ENCODE data around the gene RIIAD1.
"Not testable (repeated sequence)": the region's sequence is repeated elsewhere in the genome, so short reads cannot be mapped to it uniquely, and the experiment has no call there.

DNA sequence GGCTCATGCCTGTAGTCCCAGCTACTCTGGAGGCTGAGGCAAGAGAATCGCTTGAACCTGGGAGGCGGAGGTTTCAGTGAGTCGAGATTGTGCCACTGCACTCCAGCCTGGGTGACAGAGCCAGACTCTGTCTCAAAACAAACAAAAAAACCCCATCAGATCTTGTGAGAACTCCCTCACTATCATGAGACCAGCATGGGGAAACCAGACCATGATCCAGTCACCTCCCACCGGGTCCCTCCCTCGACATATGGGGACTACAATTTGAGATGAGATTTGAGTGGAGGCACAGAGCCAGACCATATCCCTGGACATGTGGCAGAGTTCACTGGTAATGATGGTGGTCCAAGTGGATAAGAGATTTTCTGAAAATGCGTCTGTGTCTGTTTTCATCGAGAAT, 38.4 kb upstream of the RIIAD1 start:
- not testable (repeated sequence) for TF ChIP-seq ZNF2 (tag by site-specific recombination; IDR thresholded peaks at IDR 0.05); ZNF146 (tag by site-specific recombination; IDR thresholded peaks at IDR 0.05); ZNF18 (tag by site-specific recombination; IDR thresholded peaks at IDR 0.05); ZNF548 (tag by site-specific recombination; IDR thresholded peaks at IDR 0.05); ZNF133 (tag by site-specific recombination; IDR thresholded peaks at IDR 0.05); ZNF561 (tag by site-specific recombination; IDR thresholded peaks at IDR 0.05; ENCODE audit: borderline replicate concordance)
- TF ChIP-seq, protein P1, sequence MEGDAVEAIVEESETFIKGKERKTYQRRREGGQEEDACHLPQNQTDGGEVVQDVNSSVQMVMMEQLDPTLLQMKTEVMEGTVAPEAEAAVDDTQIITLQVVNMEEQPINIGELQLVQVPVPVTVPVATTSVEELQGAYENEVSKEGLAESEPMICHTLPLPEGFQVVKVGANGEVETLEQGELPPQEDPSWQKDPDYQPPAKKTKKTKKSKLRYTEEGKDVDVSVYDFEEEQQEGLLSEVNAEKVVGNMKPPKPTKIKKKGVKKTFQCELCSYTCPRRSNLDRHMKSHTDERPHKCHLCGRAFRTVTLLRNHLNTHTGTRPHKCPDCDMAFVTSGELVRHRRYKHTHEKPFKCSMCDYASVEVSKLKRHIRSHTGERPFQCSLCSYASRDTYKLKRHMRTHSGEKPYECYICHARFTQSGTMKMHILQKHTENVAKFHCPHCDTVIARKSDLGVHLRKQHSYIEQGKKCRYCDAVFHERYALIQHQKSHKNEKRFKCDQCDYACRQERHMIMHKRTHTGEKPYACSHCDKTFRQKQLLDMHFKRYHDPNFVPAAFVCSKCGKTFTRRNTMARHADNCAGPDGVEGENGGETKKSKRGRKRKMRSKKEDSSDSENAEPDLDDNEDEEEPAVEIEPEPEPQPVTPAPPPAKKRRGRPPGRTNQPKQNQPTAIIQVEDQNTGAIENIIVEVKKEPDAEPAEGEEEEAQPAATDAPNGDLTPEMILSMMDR (tag by site-specific recombination; IDR thresholded peaks at IDR 0.05): not testable (repeated sequence)
- TF ChIP-seq, protein P2, sequence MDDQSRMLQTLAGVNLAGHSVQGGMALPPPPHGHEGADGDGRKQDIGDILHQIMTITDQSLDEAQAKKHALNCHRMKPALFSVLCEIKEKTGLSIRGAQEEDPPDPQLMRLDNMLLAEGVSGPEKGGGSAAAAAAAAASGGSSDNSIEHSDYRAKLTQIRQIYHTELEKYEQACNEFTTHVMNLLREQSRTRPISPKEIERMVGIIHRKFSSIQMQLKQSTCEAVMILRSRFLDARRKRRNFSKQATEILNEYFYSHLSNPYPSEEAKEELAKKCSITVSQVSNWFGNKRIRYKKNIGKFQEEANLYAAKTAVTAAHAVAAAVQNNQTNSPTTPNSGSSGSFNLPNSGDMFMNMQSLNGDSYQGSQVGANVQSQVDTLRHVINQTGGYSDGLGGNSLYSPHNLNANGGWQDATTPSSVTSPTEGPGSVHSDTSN (CRISPR knock-in tag; IDR thresholded peaks at IDR 0.05): not testable (repeated sequence)
